Brain microvascular endothelial cell (primary cell): Measurements from ENCODE around the gene TBX18.

Experiments
- DNase-seq: peaks from one replicate; pipeline ENCODE4 v3.0.0-alpha.2; 2020
- H3K27ac ChIP-seq: fragments of 250-450 bp; sonication (Bioruptor Pico); 2 replicates; pipeline ENCODE4 v1.5.1; 2020; ENCODE audit warnings: mild to moderate bottlenecking, moderate library complexity
- H3K27me3 ChIP-seq: fragments of 250-450 bp; sonication (Bioruptor Pico); replicated peaks from 2 replicates; pipeline ENCODE4 v1.5.1; 2020; ENCODE audit warnings: mild to moderate bottlenecking
- H3K36me3 ChIP-seq: fragments of 250-450 bp; sonication (Bioruptor Pico); replicated peaks from 2 replicates; pipeline ENCODE4 v1.5.1; 2020; ENCODE audit warnings: mild to moderate bottlenecking
- H3K4me3 ChIP-seq: 2 replicates; pipeline ENCODE4 v1.5.1; 2011; ENCODE audit warnings: low read depth, mild to moderate bottlenecking, control low read depth, low read length, moderate library complexity
- CTCF ChIP-seq: IDR thresholded peaks from 2 replicates; pipeline ENCODE4 v1.5.1; 2011; ENCODE audit warnings: low read depth, mild to moderate bottlenecking, moderate library complexity, low read length, control low read depth, inconsistent platforms; ENCODE audit errors: missing control alignments
- in situ Hi-C: cut with HindIII; loops from 2 replicates; pipeline ENCODE4 v1.10.0; 2017; ENCODE audit warnings: low sequenced_read_pairs, low pct_ligation_motif_present

The TBX18 gene

DNA sequence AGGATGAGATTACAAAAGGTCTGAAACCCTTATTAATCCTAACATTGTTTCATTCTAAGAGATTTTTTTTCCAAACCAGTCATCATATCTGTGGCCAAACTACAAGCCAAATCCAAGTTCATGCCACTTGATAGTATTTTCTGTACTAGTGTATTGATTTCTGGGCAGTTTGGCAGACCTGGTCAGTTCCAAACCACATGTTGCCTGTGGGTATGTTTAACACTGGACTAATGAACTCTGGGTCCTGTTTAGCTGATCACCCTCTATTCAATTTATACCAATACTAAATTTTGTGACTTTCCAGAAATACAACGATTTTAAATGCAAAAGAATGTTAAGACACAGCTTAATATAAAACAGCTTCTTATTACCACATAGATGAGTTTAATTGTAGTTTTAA, 24.0 kb downstream of the TBX18 start:
- H3K27me3 ChIP-seq = no peaks in the 10 kb centered on the region
- no peak overlapping the region for H3K27ac ChIP-seq
- TF ChIP-seq CTCF = no peak
- H3K4me3 ChIP-seq = no peak overlapping the region
- no peak for DNase-seq
- peaks cover 58% of the 10 kb centered on the region for H3K36me3 ChIP-seq
- in situ Hi-C loops = loop anchor here (25.0 kb wide), 1 partner anchor 303 kb away; no protein-coding TSS in a partner anchor

GRCh38 chr6:84739866-84740208, 24.6 kb downstream of the TBX18 start:
- in situ Hi-C loops = loop anchor here (25.0 kb wide), 1 partner anchor 303 kb away; no protein-coding TSS in a partner anchor
- Histone ChIP-seq H3K27me3 (no peaks in the 10 kb centered on the region), H3K4me3 (no peak overlapping the region), H3K36me3 (peaks cover 58% of the 10 kb centered on the region), H3K27ac (peak overlapping the region; percentile 8)
- DNase-seq = peak; percentile 47
- TF ChIP-seq CTCF = no peak

DNA sequence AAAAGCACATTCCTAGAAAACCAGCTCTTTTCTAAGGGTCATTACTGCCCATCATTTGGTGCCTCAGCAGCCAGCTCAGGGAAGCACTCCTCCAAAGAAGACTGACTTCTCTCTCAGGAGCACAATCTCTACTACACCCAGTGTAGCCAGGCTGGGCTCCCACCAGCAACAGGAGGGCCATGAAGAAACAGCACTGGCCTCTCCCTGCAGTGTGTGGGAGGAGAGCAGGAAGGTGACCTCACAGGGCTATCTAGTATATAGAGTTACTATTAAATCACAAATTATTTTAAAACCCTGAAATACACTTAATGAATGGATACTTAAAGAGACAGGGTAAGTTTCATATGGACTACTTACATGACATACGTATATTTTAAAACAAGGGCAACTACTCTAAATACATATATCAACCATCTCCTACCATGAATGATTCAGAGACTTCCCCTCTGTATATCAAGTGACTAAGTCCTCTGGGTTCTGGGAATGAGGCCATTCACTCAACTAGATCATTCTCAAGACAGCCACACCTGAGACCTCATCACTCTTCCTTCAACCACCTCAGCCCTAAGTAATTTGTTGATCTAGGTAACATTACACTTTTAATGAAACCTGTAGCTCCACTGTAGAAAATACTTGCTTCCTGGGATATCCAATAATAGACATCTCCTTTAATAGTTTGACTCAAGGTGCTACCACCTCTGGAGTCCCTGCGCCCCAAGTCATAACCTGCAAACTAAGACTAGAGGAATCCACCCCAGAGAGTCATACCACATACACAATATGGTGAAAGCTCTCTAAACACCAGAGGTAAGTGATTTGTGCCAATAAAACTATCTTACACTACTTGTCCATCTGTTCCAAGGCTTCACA, 25.2 kb downstream of the TBX18 start:
- no peak for TF ChIP-seq CTCF
- peaks cover 59% of the 10 kb centered on the region for H3K36me3 ChIP-seq
- no peak for DNase-seq
- in situ Hi-C loops = loop anchor here (25.0 kb wide), 1 partner anchor 302 kb away; no protein-coding TSS in a partner anchor
- H3K4me3 ChIP-seq = no peak overlapping the region
- peak overlapping the region; percentile 16 for H3K27ac ChIP-seq
- no peaks in the 10 kb centered on the region for H3K27me3 ChIP-seq

DNA sequence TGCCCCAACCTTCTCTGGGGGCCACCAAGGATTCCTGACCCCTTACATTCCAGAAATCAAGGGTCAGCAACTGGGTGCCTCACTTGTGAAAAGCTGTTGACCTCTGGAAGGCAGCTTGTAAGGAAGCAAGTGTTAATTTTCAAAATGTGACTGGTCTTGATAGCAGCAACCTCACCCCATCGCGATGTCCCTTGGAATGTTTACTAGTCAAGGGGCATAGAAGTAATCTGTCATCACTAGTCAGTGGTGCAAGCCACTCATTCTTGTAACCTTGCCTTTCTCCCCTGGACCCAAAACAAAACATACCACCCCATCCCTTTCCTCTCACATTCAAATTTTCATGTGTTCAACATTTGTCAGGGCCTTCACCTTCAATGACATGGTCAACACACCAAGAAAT, 30.5 kb downstream of the TBX18 start:
- H3K36me3 ChIP-seq = peaks cover 42% of the 10 kb centered on the region
- TF ChIP-seq CTCF = no peak
- in situ Hi-C loops = loop anchor here (25.0 kb wide), 1 partner anchor 297 kb away; no protein-coding TSS in a partner anchor

GRCh38 chr6:84731901-84732300, 32.5 kb downstream of the TBX18 start:
- H3K27me3 ChIP-seq = no peaks in the 10 kb centered on the region
- peaks cover 29% of the 10 kb centered on the region for H3K36me3 ChIP-seq
- in situ Hi-C loops = loop anchor here (25.0 kb wide), 1 partner anchor 295 kb away; no protein-coding TSS in a partner anchor
- TF ChIP-seq CTCF = no peak
- no peak overlapping the region for H3K27ac ChIP-seq
- no peak overlapping the region for H3K4me3 ChIP-seq
- no peak for DNase-seq

More for the DNA sequence above, 30.5 kb downstream of the TBX18 start:
- DNase-seq = no peak
- Histone ChIP-seq H3K27me3 (no peaks in the 10 kb centered on the region), H3K27ac (no peak overlapping the region), H3K4me3 (no peak overlapping the region)
